ENCODE results near the gene FAAP20.
A peak's percentile ranks its signal among the peaks of the same experiment; 100 is the strongest.

Gene FAAP20

DNA sequence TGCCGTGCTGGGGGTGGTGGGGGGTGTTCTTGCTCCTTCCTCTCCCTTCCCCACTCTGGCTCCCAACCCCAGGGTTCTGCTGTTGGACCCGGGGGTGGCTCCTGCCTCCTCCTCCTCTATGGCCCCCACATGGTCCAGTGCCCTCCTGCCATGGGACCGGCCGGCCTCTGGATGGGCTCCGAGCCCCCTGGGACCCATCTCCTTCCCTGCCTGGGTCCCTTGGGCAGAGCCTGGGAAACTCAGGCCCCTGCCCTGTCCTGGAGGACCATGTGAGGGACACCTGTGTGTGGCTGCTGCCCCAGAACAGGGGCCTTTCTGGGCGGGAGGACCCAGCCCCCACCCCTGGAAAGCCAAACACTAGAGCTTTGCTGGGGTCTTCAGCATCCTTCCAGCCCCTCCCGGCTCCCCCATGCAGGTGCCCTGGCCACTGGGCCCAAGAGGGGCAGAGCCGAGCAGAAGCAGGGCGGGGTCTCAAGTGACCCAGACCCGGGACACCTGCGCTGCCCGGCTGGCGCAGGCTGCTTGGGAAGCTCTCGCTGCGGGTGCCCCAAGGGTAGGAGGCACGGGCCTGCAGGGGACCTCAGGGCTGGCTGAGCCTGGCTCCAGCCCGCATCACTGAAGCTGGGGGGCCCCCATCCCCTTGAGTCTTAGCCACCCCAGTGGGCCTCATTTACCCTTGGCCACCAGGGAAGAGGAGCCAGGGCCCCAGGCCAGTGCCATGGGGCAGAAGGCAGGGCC is 2.5 kb upstream of the FAAP20 start:
- Mint-ChIP-seq H3K27me3 (no peaks in the 10 kb centered on the region), H3K4me3 (no peak overlapping the region), H3K27ac (no peak overlapping the region), H3K4me1 (peaks cover 31% of the 10 kb centered on the region), H3K36me3 (ENCODE audit: low read depth) (no peaks in the 10 kb centered on the region), H3K9me3 (no peaks in the 10 kb centered on the region)
- no peak for DNase-seq
- no peak for ATAC-seq

- DNase-seq (no peak), ATAC-seq (no peak)
- no peaks in the 10 kb centered on the region for H3K9me3 Mint-ChIP-seq
- H3K36me3 Mint-ChIP-seq (ENCODE audit: low read depth): no peaks in the 10 kb centered on the region
- H3K27ac Mint-ChIP-seq: no peak overlapping the region
- H3K4me3 Mint-ChIP-seq: no peak overlapping the region
- H3K27me3 Mint-ChIP-seq: no peaks in the 10 kb centered on the region
- peaks cover 38% of the 10 kb centered on the region for H3K4me1 Mint-ChIP-seq
Observed at GRCh38 chr1:2195785-2196184, 1.2 kb upstream of the FAAP20 start.

DNA sequence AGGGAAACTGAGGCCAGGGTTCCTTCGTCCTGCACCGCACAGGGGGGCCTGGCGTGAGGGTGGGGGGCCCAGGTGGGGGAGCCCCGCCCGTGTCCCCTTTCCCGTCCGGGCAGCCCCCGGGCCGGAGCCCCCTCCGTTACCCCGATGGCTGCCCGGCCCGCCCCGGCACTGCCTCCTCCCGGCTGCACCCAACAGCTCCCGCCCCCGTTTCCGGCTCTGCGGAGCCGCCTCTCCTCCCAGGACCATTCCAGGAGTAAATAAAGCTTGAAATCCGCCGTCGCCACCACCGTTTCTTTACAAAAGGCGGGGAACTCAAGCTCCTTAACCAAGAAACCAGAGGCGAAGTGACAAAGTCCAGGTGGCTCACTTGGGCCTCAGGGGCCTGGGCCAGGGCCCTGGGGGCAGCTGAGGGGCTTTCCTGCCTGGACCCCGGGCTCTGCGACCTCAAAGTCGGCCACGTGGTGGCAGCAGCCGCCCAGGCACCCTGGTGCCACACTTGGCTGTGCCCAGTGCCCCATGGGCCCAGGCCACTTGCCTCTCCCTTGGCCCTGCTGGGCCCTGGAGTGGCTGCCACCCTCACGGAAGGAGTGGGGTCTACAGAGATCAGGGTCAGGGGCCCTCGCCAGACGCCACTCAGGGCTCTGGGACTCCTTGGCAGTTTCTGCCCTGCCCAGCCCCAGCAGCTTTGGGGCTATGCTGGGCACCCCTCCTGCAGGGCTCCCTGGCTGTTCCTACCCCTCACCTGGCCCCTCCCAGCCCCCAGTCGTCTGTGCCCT is 514 bp upstream of the FAAP20 start:
- Mint-ChIP-seq H3K4me1 (peaks cover 39% of the 10 kb centered on the region), H3K36me3 (ENCODE audit: low read depth) (no peaks in the 10 kb centered on the region), H3K27ac (peak overlapping the region; percentile 85), H3K27me3 (no peaks in the 10 kb centered on the region), H3K4me3 (peak overlapping the region; percentile 78), H3K9me3 (no peaks in the 10 kb centered on the region)
- DNase-seq (peak; percentile 89), ATAC-seq (peak; percentile 67)

GRCh38 chr1:2193514-2194281 is 874 bp downstream of the FAAP20 start:
- H3K36me3 Mint-ChIP-seq (ENCODE audit: low read depth): no peaks in the 10 kb centered on the region
- H3K4me3 Mint-ChIP-seq: peak overlapping the region; percentile 76
- ATAC-seq: no peak
- H3K4me1 Mint-ChIP-seq: peaks cover 27% of the 10 kb centered on the region
- no peaks in the 10 kb centered on the region for H3K27me3 Mint-ChIP-seq
- no peak for DNase-seq
- no peaks in the 10 kb centered on the region for H3K9me3 Mint-ChIP-seq
- H3K27ac Mint-ChIP-seq: peak overlapping the region; percentile 72

- Mint-ChIP-seq H3K9me3 (no peaks in the 10 kb centered on the region), H3K36me3 (ENCODE audit: low read depth) (no peaks in the 10 kb centered on the region), H3K4me1 (peaks cover 20% of the 10 kb centered on the region), H3K4me3 (peak overlapping the region; percentile 32), H3K27ac (peak overlapping the region; percentile 65), H3K27me3 (no peaks in the 10 kb centered on the region)
- DNase-seq: no peak
- no peak for ATAC-seq
Observed at GRCh38 chr1:2192031-2192995, 2.3 kb downstream of the FAAP20 start.

GRCh38 chr1:2190491-2190976 is 4.0 kb downstream of the FAAP20 start:
- Mint-ChIP-seq H3K4me1 (peaks cover 20% of the 10 kb centered on the region), H3K4me3 (peak overlapping the region; percentile 32), H3K27ac (no peak overlapping the region), H3K36me3 (ENCODE audit: low read depth) (peaks cover 2% of the 10 kb centered on the region), H3K9me3 (no peaks in the 10 kb centered on the region), H3K27me3 (no peaks in the 10 kb centered on the region)
- DNase-seq (no peak), ATAC-seq (no peak)

GRCh38 chr1:2189459-2190425 is 4.8 kb downstream of the FAAP20 start:
- peak overlapping the region; percentile 70 for H3K27ac Mint-ChIP-seq
- H3K4me3 Mint-ChIP-seq: peak overlapping the region; percentile 76
- peak; percentile 91 for DNase-seq
- no peaks in the 10 kb centered on the region for H3K9me3 Mint-ChIP-seq
- H3K4me1 Mint-ChIP-seq: peaks cover 20% of the 10 kb centered on the region
- peaks cover 4% of the 10 kb centered on the region for H3K36me3 Mint-ChIP-seq (ENCODE audit: low read depth)
- no peaks in the 10 kb centered on the region for H3K27me3 Mint-ChIP-seq
- ATAC-seq: peak; percentile 85

GRCh38 chr1:2188336-2188735 is 6.2 kb downstream of the FAAP20 start:
- H3K9me3 Mint-ChIP-seq: no peaks in the 10 kb centered on the region
- no peak overlapping the region for H3K27ac Mint-ChIP-seq
- ATAC-seq (no peak), DNase-seq (no peak)
- no peaks in the 10 kb centered on the region for H3K27me3 Mint-ChIP-seq
- H3K4me3 Mint-ChIP-seq: peak overlapping the region; percentile 24
- peaks cover 4% of the 10 kb centered on the region for H3K36me3 Mint-ChIP-seq (ENCODE audit: low read depth)
- H3K4me1 Mint-ChIP-seq: peaks cover 20% of the 10 kb centered on the region

DNA sequence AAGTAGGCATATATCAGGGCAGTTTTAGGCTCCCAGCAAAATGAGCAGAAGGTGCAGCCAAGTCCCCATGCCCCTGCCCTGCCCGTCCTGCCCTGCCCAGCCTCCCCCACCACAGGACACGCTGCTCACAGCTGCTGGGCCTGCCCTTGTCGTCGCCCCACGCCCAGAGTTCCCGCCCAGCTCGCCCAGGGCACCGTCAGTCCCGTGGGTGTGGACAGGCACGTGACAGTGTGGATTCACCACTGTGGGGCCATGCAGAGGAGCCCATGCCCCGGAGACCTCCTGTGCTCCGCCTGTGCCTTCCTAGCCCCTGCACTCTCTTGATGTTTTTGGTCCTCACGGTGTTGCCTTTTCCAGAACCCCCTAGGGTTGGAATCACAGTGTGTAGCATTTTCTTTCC is 7.0 kb downstream of the FAAP20 start:
- no peak overlapping the region for H3K27ac Mint-ChIP-seq
- H3K4me1 Mint-ChIP-seq: peaks cover 14% of the 10 kb centered on the region
- H3K36me3 Mint-ChIP-seq (ENCODE audit: low read depth): peaks cover 4% of the 10 kb centered on the region
- ATAC-seq (no peak), DNase-seq (no peak)
- H3K27me3 Mint-ChIP-seq: no peaks in the 10 kb centered on the region
- H3K9me3 Mint-ChIP-seq: no peaks in the 10 kb centered on the region
- no peak overlapping the region for H3K4me3 Mint-ChIP-seq

- Mint-ChIP-seq H3K36me3 (ENCODE audit: low read depth) (peaks cover 4% of the 10 kb centered on the region), H3K27ac (no peak overlapping the region), H3K4me1 (peaks cover 12% of the 10 kb centered on the region), H3K27me3 (no peaks in the 10 kb centered on the region), H3K4me3 (no peak overlapping the region), H3K9me3 (no peaks in the 10 kb centered on the region)
- ATAC-seq (no peak), DNase-seq (no peak)
Observed at GRCh38 chr1:2186901-2187300, 7.7 kb downstream of the FAAP20 start.

DNA sequence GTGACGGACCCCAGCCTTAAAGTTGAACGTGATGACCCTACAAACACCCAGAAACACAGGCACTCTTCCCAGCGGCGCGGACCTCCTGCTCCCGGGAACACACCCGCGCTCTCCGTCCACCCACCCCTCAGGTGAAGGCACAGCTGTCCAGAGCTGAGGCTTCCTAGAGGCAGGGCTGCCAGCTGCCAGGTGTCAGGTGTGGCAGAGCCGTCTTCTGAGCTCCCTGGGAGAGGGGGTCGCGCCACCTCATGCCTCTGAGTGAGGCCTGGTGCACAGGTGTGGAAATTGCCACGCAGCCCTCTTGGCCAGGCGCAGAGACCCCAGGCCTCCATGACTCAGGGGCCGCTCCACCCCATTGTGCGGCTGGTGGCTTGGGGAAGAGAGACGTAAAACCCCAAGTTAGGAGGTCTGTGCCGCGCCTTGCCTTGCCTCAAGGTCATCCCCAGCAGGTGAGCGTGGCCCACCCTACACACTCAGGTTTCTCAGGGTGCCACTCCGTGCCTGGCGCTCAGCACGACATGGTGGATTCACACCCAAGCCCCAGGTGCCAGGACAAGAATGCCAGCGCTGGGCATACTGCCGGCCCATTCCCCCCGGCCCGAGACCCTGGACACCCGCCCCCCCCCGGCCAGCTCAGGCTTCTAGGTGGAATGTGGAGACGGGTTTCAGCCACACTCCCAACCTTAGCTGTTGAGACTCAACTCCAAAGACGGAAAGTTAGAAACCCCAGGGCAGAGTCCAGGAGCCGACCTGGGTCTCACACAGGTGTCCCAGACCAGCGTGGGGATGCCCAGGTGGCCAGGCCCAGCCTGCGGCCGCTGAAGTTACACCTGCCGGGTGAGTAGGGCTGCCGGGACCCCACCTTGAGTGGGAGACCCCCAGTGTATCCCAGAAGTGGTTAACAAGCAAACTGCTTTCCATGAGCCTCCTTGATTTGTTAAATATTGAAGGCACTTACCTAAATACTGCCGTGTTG is 8.4 kb downstream of the FAAP20 start:
- no peak for ATAC-seq

DNA sequence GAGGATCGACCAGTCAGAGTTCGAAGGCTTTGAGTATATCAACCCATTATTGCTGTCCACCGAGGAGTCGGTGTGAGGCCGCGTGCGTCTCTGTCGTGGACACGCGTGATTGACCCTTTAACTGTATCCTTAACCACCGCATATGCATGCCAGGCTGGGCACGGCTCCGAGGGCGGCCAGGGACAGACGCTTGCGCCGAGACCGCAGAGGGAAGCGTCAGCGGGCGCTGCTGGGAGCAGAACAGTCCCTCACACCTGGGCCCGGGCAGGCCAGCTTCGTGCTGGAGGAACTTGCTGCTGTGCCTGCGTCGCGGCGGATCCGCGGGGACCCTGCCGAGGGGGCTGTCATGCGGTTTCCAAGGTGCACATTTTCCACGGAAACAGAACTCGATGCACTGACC is 9.6 kb downstream of the FAAP20 start:
- no peaks in the 10 kb centered on the region for H3K9me3 Mint-ChIP-seq
- peaks cover 2% of the 10 kb centered on the region for H3K4me1 Mint-ChIP-seq
- ATAC-seq (no peak), DNase-seq (no peak)
- no peaks in the 10 kb centered on the region for H3K27me3 Mint-ChIP-seq
- H3K27ac Mint-ChIP-seq: no peak overlapping the region
- H3K4me3 Mint-ChIP-seq: no peak overlapping the region
- peaks cover 4% of the 10 kb centered on the region for H3K36me3 Mint-ChIP-seq (ENCODE audit: low read depth)

More for the DNA sequence above, 8.4 kb downstream of the FAAP20 start:
- peaks cover 4% of the 10 kb centered on the region for H3K36me3 Mint-ChIP-seq (ENCODE audit: low read depth)
- no peak overlapping the region for H3K27ac Mint-ChIP-seq
- no peak for DNase-seq
- no peaks in the 10 kb centered on the region for H3K9me3 Mint-ChIP-seq
- H3K27me3 Mint-ChIP-seq: no peaks in the 10 kb centered on the region
- no peak overlapping the region for H3K4me3 Mint-ChIP-seq
- peaks cover 9% of the 10 kb centered on the region for H3K4me1 Mint-ChIP-seq
